ENCODE data around the gene ABLIM1.

ABLIM1 gene

DNA sequence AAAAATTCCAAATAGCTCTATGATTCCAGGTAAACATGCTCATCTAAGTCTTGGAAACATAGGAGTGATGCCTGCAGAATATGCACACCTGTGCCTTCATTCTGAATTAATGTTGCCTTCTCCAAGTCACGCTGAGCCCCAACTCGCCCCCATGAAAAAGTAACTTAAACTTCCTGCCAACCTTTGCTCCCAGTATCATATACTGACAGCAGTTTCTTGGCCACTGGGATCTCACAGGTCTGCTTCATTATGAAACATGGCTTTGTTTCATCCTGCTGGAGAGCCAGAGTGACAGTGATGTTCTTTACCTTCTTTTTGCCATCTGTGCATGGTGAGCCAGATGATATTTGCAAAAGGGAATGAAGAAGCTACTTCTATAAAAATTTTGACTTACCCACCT is 34.9 kb downstream of the ABLIM1 start:
- Histone ChIP-seq H3K27ac (ENCODE audit: low read length) (no peak overlapping the region), H3K9me2 (replicated peaks; ENCODE audit: insufficient read depth, low read length) (no peaks in the 10 kb centered on the region), H3F3A (ENCODE audit: insufficient read depth, low read length) (no peaks in the 10 kb centered on the region), H4K20me1 (ENCODE audit: insufficient read depth, low read length) (no peaks in the 10 kb centered on the region), H3K36me3 (replicated peaks; ENCODE audit: insufficient read depth, low read length) (no peaks in the 10 kb centered on the region), H2AFZ (ENCODE audit: low read length) (no peak overlapping the region), H3K27me3 (replicated peaks; ENCODE audit: insufficient read depth, low read length) (no peaks in the 10 kb centered on the region), H3K79me2 (ENCODE audit: low read length) (no peaks in the 10 kb centered on the region), H3K9me3 (replicated peaks; ENCODE audit: insufficient read depth, low read length) (no peaks in the 10 kb centered on the region), H3K4me2 (ENCODE audit: low read depth, low read length) (no peak overlapping the region), H3K9ac (ENCODE audit: low read length) (no peak overlapping the region), H3K4me1 (ENCODE audit: low read length) (no peaks in the 10 kb centered on the region), H3K4me3 (ENCODE audit: low read length) (no peak overlapping the region)
- no peak for DNase-seq
- TF ChIP-seq, protein P1, sequence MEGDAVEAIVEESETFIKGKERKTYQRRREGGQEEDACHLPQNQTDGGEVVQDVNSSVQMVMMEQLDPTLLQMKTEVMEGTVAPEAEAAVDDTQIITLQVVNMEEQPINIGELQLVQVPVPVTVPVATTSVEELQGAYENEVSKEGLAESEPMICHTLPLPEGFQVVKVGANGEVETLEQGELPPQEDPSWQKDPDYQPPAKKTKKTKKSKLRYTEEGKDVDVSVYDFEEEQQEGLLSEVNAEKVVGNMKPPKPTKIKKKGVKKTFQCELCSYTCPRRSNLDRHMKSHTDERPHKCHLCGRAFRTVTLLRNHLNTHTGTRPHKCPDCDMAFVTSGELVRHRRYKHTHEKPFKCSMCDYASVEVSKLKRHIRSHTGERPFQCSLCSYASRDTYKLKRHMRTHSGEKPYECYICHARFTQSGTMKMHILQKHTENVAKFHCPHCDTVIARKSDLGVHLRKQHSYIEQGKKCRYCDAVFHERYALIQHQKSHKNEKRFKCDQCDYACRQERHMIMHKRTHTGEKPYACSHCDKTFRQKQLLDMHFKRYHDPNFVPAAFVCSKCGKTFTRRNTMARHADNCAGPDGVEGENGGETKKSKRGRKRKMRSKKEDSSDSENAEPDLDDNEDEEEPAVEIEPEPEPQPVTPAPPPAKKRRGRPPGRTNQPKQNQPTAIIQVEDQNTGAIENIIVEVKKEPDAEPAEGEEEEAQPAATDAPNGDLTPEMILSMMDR (IDR thresholded peaks at IDR 0.05; ENCODE audit: low read length), result no peak
- TF ChIP-seq EZH2 (optimal IDR thresholded peaks at IDR 0.05; ENCODE audit: low read depth, low read length), result no peak
- no peak for TF ChIP-seq EZH2phosphoT487 (IDR thresholded peaks at IDR 0.05; ENCODE audit: low read length)

DNA sequence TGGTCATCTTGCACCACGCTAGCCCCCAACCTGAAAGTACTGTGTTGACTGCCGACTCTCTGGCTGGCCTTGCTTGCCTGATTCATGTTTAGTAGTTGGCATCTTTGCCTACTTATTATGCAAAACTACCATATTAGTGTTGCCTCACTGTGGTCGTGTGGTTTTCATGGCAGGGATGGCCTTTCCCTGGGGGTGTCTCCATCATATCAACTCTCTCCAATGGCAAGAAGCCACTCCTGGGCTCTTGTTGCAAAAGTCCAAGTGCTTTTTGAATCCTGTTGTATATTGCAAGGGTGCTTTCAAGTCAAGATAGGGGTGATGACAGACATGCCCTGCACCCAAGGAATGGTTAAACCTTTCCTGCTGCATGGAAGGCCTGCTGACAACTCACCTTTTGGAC is 39.4 kb downstream of the ABLIM1 start:
- Histone ChIP-seq H3K4me2 (ENCODE audit: low read depth, low read length) (no peak overlapping the region), H2AFZ (ENCODE audit: low read length) (no peak overlapping the region), H4K20me1 (ENCODE audit: insufficient read depth, low read length) (no peaks in the 10 kb centered on the region), H3K9ac (ENCODE audit: low read length) (no peak overlapping the region), H3F3A (ENCODE audit: insufficient read depth, low read length) (0 out of 2 replicates have a peak, but pooled peaks cover 3% of the 10 kb centered on the region), H3K4me1 (ENCODE audit: low read length) (peaks cover 16% of the 10 kb centered on the region), H3K27me3 (replicated peaks; ENCODE audit: insufficient read depth, low read length) (no peaks in the 10 kb centered on the region), H3K79me2 (ENCODE audit: low read length) (no peaks in the 10 kb centered on the region), H3K27ac (ENCODE audit: low read length) (no peak overlapping the region), H3K9me3 (replicated peaks; ENCODE audit: insufficient read depth, low read length) (no peaks in the 10 kb centered on the region), H3K9me2 (replicated peaks; ENCODE audit: insufficient read depth, low read length) (no peaks in the 10 kb centered on the region), H3K4me3 (ENCODE audit: low read length) (no peak overlapping the region), H3K36me3 (replicated peaks; ENCODE audit: insufficient read depth, low read length) (no peaks in the 10 kb centered on the region)
- TF ChIP-seq EZH2 (optimal IDR thresholded peaks at IDR 0.05; ENCODE audit: low read depth, low read length), result no peak
- no peak for TF ChIP-seq EZH2phosphoT487 (IDR thresholded peaks at IDR 0.05; ENCODE audit: low read length)
- TF ChIP-seq, protein P1 (IDR thresholded peaks at IDR 0.05; ENCODE audit: low read length), result no peak
- DNase-seq, result no peak

DNA sequence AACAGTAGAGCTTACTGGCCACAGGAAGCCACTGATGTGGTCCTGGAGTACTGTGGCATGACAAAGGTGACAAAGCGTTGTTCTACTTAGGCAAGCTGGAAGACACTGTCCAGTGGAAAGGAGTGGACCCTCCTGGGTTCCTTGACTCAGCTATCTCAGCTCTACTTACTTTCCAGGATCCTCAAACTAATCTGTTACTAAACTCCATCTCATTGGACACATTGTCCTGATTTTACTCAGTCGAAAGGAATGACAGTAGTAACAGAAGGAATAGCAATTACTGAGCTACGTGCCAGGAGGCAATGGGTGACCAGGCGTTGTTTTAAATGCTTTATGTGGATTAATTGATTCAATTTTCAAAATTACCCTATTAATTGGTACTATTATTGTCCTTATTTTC is 41.6 kb downstream of the ABLIM1 start:
- Histone ChIP-seq H3K4me1 (ENCODE audit: low read length) (peaks cover 16% of the 10 kb centered on the region), H3K9me3 (replicated peaks; ENCODE audit: insufficient read depth, low read length) (no peaks in the 10 kb centered on the region), H3K27ac (ENCODE audit: low read length) (no peak overlapping the region), H3K9ac (ENCODE audit: low read length) (no peak overlapping the region), H3K27me3 (replicated peaks; ENCODE audit: insufficient read depth, low read length) (no peaks in the 10 kb centered on the region), H4K20me1 (ENCODE audit: insufficient read depth, low read length) (no peaks in the 10 kb centered on the region), H3K4me3 (ENCODE audit: low read length) (no peak overlapping the region), H3K79me2 (ENCODE audit: low read length) (no peaks in the 10 kb centered on the region), H3K36me3 (replicated peaks; ENCODE audit: insufficient read depth, low read length) (no peaks in the 10 kb centered on the region), H3K9me2 (replicated peaks; ENCODE audit: insufficient read depth, low read length) (no peaks in the 10 kb centered on the region), H2AFZ (ENCODE audit: low read length) (no peak overlapping the region), H3F3A (ENCODE audit: insufficient read depth, low read length) (0 out of 2 replicates have a peak, but pooled peaks cover 3% of the 10 kb centered on the region), H3K4me2 (ENCODE audit: low read depth, low read length) (no peak overlapping the region)
- TF ChIP-seq EZH2phosphoT487 (IDR thresholded peaks at IDR 0.05; ENCODE audit: low read length) (no peak), EZH2 (optimal IDR thresholded peaks at IDR 0.05; ENCODE audit: low read depth, low read length) (no peak)
- TF ChIP-seq, protein P1 (IDR thresholded peaks at IDR 0.05; ENCODE audit: low read length), result no peak
- no peak for DNase-seq

Data from MM.1S (cell line).